H1 (cell line): Measurements from ENCODE around the gene KCNK7. TPM values are rescaled to one million over a fixed set of nuclear protein-coding genes. Genes with fewer than 3 reads are reported as not detected.
A peak's percentile ranks its signal among the peaks of the same experiment; 100 is the strongest.

Experiments used
- ASH2L ChIP-seq: fragments of 200-600, 300-600 bp; sonication (generic); IDR thresholded peaks from one replicate; pipeline ENCODE4 v1.7.1; 2017; ENCODE audit warnings: low read length
- BRCA1 ChIP-seq: IDR thresholded peaks from 2 replicates; pipeline ENCODE4 v1.6.1; 2012; ENCODE audit warnings: low read depth, low read length, improper control_type of control experiment
- CBX8 ChIP-seq: fragments of 300-800, 300-1000 bp; sonication (generic); IDR thresholded peaks from 2 replicates; pipeline ENCODE4 v1.7.1; 2016; ENCODE audit warnings: low read depth, low read length, borderline replicate concordance
- CHD1 ChIP-seq: IDR thresholded peaks from 2 replicates; pipeline ENCODE4 v1.6.1; 2012; ENCODE audit warnings: low read depth, low read length, improper control_type of control experiment
- CHD2 ChIP-seq: IDR thresholded peaks from 2 replicates; pipeline ENCODE4 v1.6.1; 2012; ENCODE audit warnings: low read length, improper control_type of control experiment
- E2F6 ChIP-seq: IDR thresholded peaks from 2 replicates; pipeline ENCODE4 v1.6.1; 2012; ENCODE audit warnings: inconsistent platforms
- EP300 ChIP-seq, 2 experiments: IDR thresholded peaks; 1 replicate in 1 of 2; 2 replicates in 1 of 2; pipeline ENCODE4 v1.6.1; 2011 to 2012; ENCODE audit warnings: low read depth in 2 of 2, low read length in 2 of 2, mild to moderate bottlenecking in 2 of 2, borderline replicate concordance in 1 of 2, inconsistent platforms in 1 of 2, moderate library complexity in 1 of 2
- EZH2 ChIP-seq: fragments of 200-600 bp; sonication (generic); IDR thresholded peaks from 2 replicates; pipeline ENCODE4 v1.7.1; 2012; ENCODE audit warnings: low read depth, mild to moderate bottlenecking, moderate library complexity, low read length, inconsistent platforms; ENCODE audit not compliant: severe bottlenecking
- FOSL1 ChIP-seq: IDR thresholded peaks from 2 replicates; pipeline ENCODE4 v1.6.1; 2011; ENCODE audit warnings: mild to moderate bottlenecking, low read depth, low read length, moderate library complexity; ENCODE audit not compliant: insufficient read depth
- HDAC6 ChIP-seq: IDR thresholded peaks from one replicate; pipeline ENCODE4 v1.7.1; 2012; ENCODE audit warnings: low read depth, mild to moderate bottlenecking, inconsistent platforms, low read length, moderate library complexity
- JUND ChIP-seq: IDR thresholded peaks from 2 replicates; pipeline ENCODE4 v1.6.1; 2011; ENCODE audit warnings: mild to moderate bottlenecking, improper control_type of control experiment, low read length
- MAX ChIP-seq: IDR thresholded peaks from 2 replicates; pipeline ENCODE4 v1.6.1; 2012; ENCODE audit warnings: inconsistent platforms
- PHF8 ChIP-seq: fragments of 200-600 bp; sonication (generic); conservative IDR thresholded peaks from 2 replicates; pipeline ENCODE4 v1.7.1; 2012; ENCODE audit warnings: low read depth, mild to moderate bottlenecking, inconsistent platforms, low read length, moderate library complexity
- POLR2AphosphoS5 ChIP-seq: IDR thresholded peaks from 2 replicates; pipeline ENCODE4 v1.6.1; 2011; ENCODE audit warnings: low read depth, low read length
- RAD21 ChIP-seq, 2 experiments: IDR thresholded peaks in 1 of 2; conservative IDR thresholded peaks in 1 of 2; 2 replicates each; pipeline ENCODE4 v1.6.1; 2011; ENCODE audit warnings: low read depth in 2 of 2, low read length in 2 of 2, improper control_type of control experiment in 1 of 2, inconsistent platforms in 1 of 2, mild to moderate bottlenecking in 1 of 2, moderate library complexity in 1 of 2
- RBBP5 ChIP-seq: IDR thresholded peaks from 2 replicates; pipeline ENCODE4 v1.7.1; 2012; ENCODE audit warnings: low read depth, mild to moderate bottlenecking, inconsistent platforms, low read length, moderate library complexity, borderline replicate concordance
- RFX5 ChIP-seq: IDR thresholded peaks from 2 replicates; pipeline ENCODE4 v1.6.1; 2011; ENCODE audit warnings: low read depth, low read length, improper control_type of control experiment, borderline replicate concordance
- RXRA ChIP-seq: IDR thresholded peaks from 2 replicates; pipeline ENCODE4 v1.6.1; 2011; ENCODE audit warnings: low read depth, mild to moderate bottlenecking, low read length, moderate library complexity; ENCODE audit not compliant: insufficient read depth
- SIN3A ChIP-seq, 2 experiments: IDR thresholded peaks in 1 of 2; conservative IDR thresholded peaks in 1 of 2; 2 replicates each; pipeline ENCODE4 v1.6.1; 2011 to 2012; ENCODE audit warnings: low read length in 2 of 2, improper control_type of control experiment in 1 of 2, low read depth in 1 of 2, mild to moderate bottlenecking in 1 of 2
- SIX5 ChIP-seq: IDR thresholded peaks from 2 replicates; pipeline ENCODE4 v1.6.1; 2011; ENCODE audit warnings: mild to moderate bottlenecking, low read depth, low read length
- SP4 ChIP-seq: IDR thresholded peaks from 2 replicates; pipeline ENCODE4 v1.6.1; 2012; ENCODE audit warnings: low read length, inconsistent platforms
- TBP ChIP-seq: IDR thresholded peaks from 2 replicates; pipeline ENCODE4 v1.6.1; 2011; ENCODE audit warnings: low read depth, low read length, improper control_type of control experiment
- polyA plus RNA-seq, 7 experiments: library from polyadenylated mRNA; depleted of rRNA in 3 of 7; stranded (reverse) in 5 of 7; unstranded in 2 of 7; fragments of >200 nt in 5 of 7; fragments of 200-250 nt in 2 of 7; gene quantifications; 1 replicate in 5 of 7; 2 replicates in 1 of 7; 4 replicates in 1 of 7; pipeline versions ENCODE4 v1.2.1 to v1.2.3, GENCODE V29; 2011 to 2013; ENCODE audit warnings: missing spikeins in 2 of 7, mixed read lengths in 2 of 7
- total RNA-seq: library from RNA; stranded (reverse); fragmentation: NEBNext Ultra II Directional; extraction: Animal tissue kit (Norgen Biotek cat#: 25700); gene quantifications from 2 replicates; pipeline ENCODE4 v1.2.1, GENCODE V29; 2021

Gene KCNK7
- total and polyA plus RNA-seq, 2 of the 8 experiments (the other 6 are each of a cell fraction or from before 2014, with no cell fraction given), result 0.74 to 1.0 TPM

DNA sequence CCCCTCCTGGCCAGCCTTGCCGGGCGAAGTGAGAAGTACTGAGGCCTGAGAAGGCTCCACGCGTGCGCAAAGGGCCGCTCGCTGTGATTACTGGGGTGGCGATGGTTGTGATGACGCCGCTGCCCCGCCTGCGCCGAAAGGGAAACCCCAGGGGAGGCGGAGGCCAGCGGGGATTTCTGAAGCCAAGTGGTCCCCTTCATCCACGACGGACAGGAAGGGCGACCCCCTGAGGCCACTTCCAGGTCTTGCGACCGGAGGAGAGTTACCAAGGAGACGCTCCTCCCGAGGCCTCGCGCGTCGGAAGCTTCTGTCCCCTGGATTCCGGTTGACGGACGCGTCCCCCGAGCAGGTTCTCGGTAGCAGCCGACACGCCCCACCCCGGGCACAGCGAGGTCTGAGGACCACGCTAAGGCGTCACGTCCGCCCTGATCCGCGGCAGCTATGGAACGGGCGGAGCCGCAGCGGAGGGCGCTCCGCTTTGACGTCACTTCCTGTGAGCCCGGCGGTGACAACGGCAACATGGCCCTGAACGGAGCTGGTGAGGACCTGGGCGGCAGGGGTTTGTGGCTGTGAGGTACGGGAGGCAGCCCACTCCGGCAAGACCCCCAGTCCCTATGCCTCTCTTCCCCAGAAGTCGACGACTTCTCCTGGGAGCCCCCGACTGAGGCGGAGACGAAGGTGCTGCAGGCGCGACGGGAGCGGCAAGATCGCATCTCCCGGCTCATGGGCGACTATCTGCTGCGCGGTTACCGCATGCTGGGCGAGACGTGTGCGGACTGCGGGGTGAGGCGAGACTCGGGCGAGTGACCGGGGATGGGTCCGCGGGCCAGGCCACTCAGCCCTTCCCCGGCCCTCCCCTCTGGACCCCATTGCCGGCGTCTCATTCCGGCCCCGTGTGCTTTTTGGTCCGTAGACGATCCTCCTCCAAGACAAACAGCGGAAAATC lies 25.4 kb downstream of the KCNK7 start, which contains the start of gene ZNRD2 (continued):
- TF ChIP-seq HDAC6, result no peak
- TF ChIP-seq SIN3A (conservative IDR thresholded peaks at IDR 0.05 in 1 of 2, IDR thresholded peaks at IDR 0.05 in 1 of 2; ENCODE audit: low read depth in 1 of 2, low read length in 2 of 2), result peak; percentile 87 to 96; a peak in 2 of 4 replicates
- TF ChIP-seq POLR2AphosphoS5, result peak; percentile 89
- TF ChIP-seq CHD1, result no peak
- TF ChIP-seq JUND, result no peak; the same call in 1 of the 2 replicates
- TF ChIP-seq EZH2, result peak; percentile 24
- no peak for TF ChIP-seq BRCA1
- TF ChIP-seq E2F6, result no peak
- peak; percentile 68 for TF ChIP-seq PHF8
- TF ChIP-seq SIX5, result peak; percentile 23; the same call in 1 of the 2 replicates
- TF ChIP-seq MAX, result peak; percentile 86
- TF ChIP-seq RAD21 (IDR thresholded peaks at IDR 0.05 in 1 of 2, conservative IDR thresholded peaks at IDR 0.05 in 1 of 2; ENCODE audit: low read depth in 2 of 2, low read length in 2 of 2), result peak; percentile 44 to 50; a peak in 3 of 4 replicates
- TF ChIP-seq CBX8, result no peak
- TF ChIP-seq RXRA, result no peak
- no peak for TF ChIP-seq FOSL1
- TF ChIP-seq ASH2L, result peak; percentile 83
- TF ChIP-seq RBBP5, result peak; percentile 92; the same call in 1 of the 2 replicates
- peak; percentile 91 for TF ChIP-seq SP4
- TF ChIP-seq RFX5, result no peak
- no peak; the same call in 1 of the 2 replicates for TF ChIP-seq TBP
- TF ChIP-seq EP300 (IDR thresholded peaks at IDR 0.05; ENCODE audit: borderline replicate concordance in 1 of 2, low read depth in 2 of 2, low read length in 2 of 2), result no peak
- TF ChIP-seq CHD2, result no peak
